ENCODE data around the gene NBR1.
"Not testable (repeated sequence)": the region's sequence is repeated elsewhere in the genome, so short reads cannot be mapped to it uniquely, and the experiment has no call there.

DNA sequence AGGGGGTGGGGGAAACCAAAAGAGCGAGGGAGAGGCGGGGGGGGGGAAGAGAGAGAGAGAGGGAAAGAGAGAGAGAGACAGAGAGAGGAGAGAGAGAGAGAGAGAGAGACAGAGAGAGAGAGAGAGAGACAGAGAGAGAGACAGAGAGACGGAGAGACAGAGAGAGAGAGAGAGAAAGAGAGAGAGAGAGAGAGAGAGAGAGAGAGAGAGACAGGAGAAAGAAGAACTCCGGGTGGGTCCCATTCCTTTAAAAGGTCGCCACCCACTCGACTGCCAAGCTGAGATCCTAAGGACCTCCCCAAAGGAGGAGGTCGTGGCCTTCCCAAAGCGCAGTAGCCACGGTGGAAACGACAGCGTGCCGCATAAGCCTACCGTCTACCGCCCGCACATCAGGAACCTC is 62.2 kb downstream of the NBR1 start:
- not testable (repeated sequence) for TF ChIP-seq ZNF263 (CRISPR knock-in tag; IDR thresholded peaks at IDR 0.05; ENCODE audit: low read depth)
- TF ChIP-seq, protein P1, sequence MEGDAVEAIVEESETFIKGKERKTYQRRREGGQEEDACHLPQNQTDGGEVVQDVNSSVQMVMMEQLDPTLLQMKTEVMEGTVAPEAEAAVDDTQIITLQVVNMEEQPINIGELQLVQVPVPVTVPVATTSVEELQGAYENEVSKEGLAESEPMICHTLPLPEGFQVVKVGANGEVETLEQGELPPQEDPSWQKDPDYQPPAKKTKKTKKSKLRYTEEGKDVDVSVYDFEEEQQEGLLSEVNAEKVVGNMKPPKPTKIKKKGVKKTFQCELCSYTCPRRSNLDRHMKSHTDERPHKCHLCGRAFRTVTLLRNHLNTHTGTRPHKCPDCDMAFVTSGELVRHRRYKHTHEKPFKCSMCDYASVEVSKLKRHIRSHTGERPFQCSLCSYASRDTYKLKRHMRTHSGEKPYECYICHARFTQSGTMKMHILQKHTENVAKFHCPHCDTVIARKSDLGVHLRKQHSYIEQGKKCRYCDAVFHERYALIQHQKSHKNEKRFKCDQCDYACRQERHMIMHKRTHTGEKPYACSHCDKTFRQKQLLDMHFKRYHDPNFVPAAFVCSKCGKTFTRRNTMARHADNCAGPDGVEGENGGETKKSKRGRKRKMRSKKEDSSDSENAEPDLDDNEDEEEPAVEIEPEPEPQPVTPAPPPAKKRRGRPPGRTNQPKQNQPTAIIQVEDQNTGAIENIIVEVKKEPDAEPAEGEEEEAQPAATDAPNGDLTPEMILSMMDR (IDR thresholded peaks at IDR 0.05), result not testable (repeated sequence)
- TF ChIP-seq, protein P2, sequence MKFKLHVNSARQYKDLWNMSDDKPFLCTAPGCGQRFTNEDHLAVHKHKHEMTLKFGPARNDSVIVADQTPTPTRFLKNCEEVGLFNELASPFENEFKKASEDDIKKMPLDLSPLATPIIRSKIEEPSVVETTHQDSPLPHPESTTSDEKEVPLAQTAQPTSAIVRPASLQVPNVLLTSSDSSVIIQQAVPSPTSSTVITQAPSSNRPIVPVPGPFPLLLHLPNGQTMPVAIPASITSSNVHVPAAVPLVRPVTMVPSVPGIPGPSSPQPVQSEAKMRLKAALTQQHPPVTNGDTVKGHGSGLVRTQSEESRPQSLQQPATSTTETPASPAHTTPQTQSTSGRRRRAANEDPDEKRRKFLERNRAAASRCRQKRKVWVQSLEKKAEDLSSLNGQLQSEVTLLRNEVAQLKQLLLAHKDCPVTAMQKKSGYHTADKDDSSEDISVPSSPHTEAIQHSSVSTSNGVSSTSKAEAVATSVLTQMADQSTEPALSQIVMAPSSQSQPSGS (CRISPR knock-in tag; IDR thresholded peaks at IDR 0.05; ENCODE audit: borderline replicate concordance, low read depth), result not testable (repeated sequence)
- TF ChIP-seq, protein P3, sequence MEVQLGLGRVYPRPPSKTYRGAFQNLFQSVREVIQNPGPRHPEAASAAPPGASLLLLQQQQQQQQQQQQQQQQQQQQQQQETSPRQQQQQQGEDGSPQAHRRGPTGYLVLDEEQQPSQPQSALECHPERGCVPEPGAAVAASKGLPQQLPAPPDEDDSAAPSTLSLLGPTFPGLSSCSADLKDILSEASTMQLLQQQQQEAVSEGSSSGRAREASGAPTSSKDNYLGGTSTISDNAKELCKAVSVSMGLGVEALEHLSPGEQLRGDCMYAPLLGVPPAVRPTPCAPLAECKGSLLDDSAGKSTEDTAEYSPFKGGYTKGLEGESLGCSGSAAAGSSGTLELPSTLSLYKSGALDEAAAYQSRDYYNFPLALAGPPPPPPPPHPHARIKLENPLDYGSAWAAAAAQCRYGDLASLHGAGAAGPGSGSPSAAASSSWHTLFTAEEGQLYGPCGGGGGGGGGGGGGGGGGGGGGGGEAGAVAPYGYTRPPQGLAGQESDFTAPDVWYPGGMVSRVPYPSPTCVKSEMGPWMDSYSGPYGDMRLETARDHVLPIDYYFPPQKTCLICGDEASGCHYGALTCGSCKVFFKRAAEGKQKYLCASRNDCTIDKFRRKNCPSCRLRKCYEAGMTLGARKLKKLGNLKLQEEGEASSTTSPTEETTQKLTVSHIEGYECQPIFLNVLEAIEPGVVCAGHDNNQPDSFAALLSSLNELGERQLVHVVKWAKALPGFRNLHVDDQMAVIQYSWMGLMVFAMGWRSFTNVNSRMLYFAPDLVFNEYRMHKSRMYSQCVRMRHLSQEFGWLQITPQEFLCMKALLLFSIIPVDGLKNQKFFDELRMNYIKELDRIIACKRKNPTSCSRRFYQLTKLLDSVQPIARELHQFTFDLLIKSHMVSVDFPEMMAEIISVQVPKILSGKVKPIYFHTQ (CRISPR knock-in tag; IDR thresholded peaks at IDR 0.05), result not testable (repeated sequence)
